GM12872 (cell line): ENCODE measurements around the gene CAMK2N1.

ENCODE experiments used
- TF ChIP-seq, protein P1 (sequence below): IDR thresholded peaks from 3 replicates; pipeline ENCODE4 v1.5.1; 2011; ENCODE audit warnings: low read depth, mild to moderate bottlenecking, low read length, moderate library complexity; ENCODE audit not compliant: insufficient read depth

CAMK2N1 gene

DNA sequence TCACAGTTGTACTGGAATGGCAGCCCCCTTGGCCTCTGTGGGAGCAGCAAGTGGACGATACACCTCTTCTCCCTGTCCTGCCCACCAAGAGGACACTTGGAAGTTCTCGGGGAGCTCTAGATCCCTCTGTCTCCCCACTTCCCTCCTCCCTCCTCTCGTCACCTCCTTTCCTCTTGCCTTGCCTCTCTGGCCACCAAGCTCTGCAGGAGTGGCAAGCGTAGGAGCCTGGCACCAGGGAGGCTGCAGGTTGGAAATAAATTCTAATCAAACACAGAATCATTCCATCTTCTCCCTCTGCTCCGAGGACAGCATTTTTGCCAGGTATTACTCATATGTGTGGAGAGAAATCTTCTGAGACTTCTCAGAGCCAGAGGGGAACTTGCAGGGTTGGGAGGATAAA, 20.8 kb downstream of the CAMK2N1 start:
- TF ChIP-seq, protein P1, sequence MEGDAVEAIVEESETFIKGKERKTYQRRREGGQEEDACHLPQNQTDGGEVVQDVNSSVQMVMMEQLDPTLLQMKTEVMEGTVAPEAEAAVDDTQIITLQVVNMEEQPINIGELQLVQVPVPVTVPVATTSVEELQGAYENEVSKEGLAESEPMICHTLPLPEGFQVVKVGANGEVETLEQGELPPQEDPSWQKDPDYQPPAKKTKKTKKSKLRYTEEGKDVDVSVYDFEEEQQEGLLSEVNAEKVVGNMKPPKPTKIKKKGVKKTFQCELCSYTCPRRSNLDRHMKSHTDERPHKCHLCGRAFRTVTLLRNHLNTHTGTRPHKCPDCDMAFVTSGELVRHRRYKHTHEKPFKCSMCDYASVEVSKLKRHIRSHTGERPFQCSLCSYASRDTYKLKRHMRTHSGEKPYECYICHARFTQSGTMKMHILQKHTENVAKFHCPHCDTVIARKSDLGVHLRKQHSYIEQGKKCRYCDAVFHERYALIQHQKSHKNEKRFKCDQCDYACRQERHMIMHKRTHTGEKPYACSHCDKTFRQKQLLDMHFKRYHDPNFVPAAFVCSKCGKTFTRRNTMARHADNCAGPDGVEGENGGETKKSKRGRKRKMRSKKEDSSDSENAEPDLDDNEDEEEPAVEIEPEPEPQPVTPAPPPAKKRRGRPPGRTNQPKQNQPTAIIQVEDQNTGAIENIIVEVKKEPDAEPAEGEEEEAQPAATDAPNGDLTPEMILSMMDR: no peak

DNA sequence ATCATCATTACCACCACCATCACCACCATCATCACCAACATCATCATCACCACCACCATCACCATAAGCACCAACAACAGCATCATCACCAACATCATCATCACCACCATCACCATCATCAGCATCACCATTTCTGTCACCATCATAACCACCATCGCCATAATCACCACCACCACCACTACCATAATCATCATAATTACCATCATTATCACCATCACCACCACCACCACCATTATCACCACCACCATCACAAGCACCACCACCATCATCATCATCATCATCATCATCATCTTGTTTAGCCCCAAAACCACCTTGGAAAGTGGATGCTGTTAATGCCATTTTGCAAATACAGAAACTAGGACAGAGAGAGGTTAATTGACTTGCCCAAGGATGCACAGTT, 22.5 kb downstream of the CAMK2N1 start:
- TF ChIP-seq, protein P1: no peak

DNA sequence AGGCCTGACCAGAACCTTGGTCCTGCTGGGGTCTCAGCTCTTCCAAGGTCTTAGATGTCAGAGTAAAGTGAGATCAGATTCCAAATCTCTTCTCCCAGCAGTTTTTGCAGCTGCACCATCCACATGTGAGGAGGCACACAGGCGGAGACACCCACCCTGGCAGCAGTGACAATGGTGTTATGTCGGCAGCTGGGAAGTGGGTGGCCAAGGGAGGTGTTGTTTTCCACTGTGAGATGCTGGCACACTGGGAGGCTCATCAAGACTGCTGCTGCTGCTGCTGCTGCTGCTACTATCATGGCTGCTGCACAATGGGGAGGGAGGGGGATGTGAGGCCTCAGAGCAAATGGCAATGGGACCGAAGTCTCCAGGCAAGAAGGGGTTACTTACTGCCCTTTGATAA, 23.6 kb downstream of the CAMK2N1 start:
- TF ChIP-seq, protein P1: no peak

DNA sequence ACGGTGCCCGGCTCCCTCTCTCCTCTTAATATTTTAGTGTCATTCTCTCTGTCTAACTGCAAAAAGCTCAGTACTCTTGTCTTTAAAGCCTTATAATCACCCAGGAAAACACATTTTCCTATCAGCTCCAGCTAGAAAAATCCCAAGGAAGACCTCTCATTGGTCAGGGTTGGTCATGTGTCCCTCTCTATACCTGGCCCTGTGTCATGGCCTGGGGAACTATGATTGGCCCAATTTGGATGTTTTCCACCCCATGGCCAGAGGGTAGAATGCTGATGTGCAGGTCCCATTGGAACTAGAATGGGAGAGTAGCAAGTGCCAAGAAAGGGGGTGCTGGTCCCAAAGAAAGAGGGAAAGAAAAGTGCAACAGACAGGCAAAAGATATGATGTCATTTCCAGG, 27.3 kb downstream of the CAMK2N1 start:
- TF ChIP-seq, protein P1: no peak

DNA sequence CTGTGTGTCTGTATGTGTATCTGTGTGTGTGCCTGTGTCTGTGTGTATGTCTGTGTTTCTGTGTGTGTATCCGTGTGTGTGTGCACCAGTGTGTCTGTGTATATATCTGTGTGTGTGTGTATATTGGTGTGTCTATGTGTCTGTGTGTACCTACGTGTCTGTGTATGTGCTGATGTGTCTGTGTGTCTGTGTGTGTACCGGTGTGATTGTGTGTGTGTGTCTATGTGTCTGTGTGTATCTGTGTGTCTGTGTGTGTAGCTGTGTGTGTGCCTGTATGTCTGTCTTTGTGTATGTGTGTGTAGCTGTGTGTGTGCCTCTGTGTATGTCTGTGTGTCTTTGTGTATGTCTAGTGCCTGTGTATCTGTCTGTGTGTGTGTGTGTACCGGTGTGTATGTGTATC, 32.0 kb downstream of the CAMK2N1 start:
- TF ChIP-seq, protein P1: no peak

DNA sequence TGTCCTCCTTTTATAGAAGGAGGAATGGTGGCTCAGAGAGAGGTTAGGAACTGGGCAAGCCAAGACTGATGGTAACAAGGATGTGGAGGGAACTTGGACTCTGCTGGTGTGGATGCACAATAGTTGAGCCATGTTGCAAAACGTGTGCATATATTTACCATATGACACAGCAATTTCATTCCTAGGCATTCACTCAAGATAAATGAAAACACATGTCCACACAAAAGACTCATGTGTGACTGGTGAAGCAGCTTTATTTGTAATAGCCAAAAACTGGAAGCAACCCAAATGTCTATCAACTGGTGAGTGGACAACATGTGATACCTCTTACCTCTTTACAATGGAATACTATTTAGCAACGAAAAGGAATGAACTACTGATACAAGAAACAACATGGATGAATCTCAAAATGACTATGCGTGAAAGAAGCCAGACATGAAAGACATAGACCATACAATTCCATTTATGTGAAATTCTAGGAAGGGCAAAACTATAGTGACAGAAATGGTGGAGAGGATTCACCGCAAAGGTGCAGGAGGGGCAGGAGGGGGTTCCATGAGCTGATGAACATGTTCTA, 36.2 kb downstream of the CAMK2N1 start:
- TF ChIP-seq, protein P1: no peak

DNA sequence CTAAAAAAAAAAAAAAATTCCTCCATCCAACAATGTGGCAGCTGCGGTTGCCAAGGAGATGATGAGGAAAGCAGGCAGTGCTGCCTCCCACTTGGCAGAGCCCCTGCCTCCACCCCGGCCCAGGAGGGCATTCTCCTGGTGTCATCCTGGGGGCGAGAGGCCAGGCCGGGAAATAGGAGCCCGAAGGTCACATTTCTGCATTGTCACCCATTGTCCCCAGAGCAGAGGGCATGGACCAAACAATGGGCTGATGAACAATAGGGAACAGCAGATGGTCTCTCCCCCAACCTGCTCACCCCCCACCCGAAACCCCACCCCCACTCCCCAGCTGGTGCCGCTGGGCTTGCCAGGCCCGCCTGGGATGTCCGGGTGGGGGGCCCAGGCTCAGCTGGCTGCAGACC, 37.3 kb downstream of the CAMK2N1 start:
- TF ChIP-seq, protein P1: no peak

DNA sequence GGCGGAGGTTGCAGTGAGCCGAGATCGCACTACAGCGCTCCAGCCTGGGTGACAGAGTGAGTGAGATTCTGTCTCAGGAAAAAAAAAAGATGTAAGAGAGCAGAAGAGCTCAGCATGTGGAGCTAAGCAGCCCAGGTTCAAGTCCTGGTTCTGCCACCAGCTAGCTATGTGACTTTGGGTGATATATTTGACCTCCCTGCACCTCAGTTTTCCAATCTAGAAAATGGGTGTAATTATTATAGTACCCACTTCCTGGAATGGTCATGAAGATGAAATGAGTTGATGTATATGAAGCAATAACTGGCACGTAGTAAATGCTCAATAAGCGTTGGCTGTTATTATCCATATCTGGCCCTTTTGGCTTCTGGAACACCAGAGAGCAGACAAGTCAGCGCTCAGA, 38.2 kb downstream of the CAMK2N1 start:
- TF ChIP-seq, protein P1: no peak
